DND-41 (cell line): ENCODE measurements around the gene TTC33.

ENCODE experiments used
- ATAC-seq: fragments of 200-7000 bp; cut with Tn5 transposase; 3 replicates; pipeline ENCODE4 v1.9.1; 2021; ENCODE audit warnings: low read depth; ENCODE audit not compliant: insufficient read depth
- DNase-seq: peaks from one replicate; pipeline ENCODE4 v3.0.0-alpha.2; 2020
- H2AFZ ChIP-seq: 2 replicates; pipeline ENCODE4 v1.6.0; 2012; ENCODE audit warnings: low read depth, low read length
- H3K27ac ChIP-seq: 2 replicates; pipeline ENCODE4 v1.5.1; 2012; ENCODE audit warnings: low read length, inconsistent platforms
- H3K27me3 ChIP-seq: fragments of 200-600 bp; sonication (generic); 2 replicates; pipeline ENCODE4 v1.6.0; 2012; ENCODE audit warnings: low read length, mild to moderate bottlenecking, inconsistent platforms; ENCODE audit not compliant: insufficient read depth, poor library complexity
- H3K36me3 ChIP-seq: 2 replicates; pipeline ENCODE4 v1.5.1; 2012; ENCODE audit warnings: low read length, inconsistent platforms; ENCODE audit not compliant: insufficient read depth
- H3K4me1 ChIP-seq: 2 replicates; pipeline ENCODE4 v1.5.1; 2012; ENCODE audit warnings: mild to moderate bottlenecking, low read length; ENCODE audit not compliant: insufficient read depth
- H3K4me2 ChIP-seq: 2 replicates; pipeline ENCODE4 v1.6.0; 2012; ENCODE audit warnings: mild to moderate bottlenecking, moderate library complexity, low read length, inconsistent platforms; ENCODE audit not compliant: insufficient read depth
- H3K4me3 ChIP-seq, 2 experiments: fragments of 200-600 bp in 1 of 2; shearing (Covaris generic) in 1 of 2; 2 replicates each; pipeline ENCODE4 v1.5.1; 2012 to 2016; ENCODE audit warnings: inconsistent platforms in 2 of 2, low read length in 2 of 2, mild to moderate bottlenecking in 2 of 2, low read depth in 1 of 2, moderate library complexity in 1 of 2
- H3K79me2 ChIP-seq: 2 replicates; pipeline ENCODE4 v1.6.0; 2012; ENCODE audit warnings: low read length, inconsistent platforms; ENCODE audit not compliant: insufficient read depth
- H3K9ac ChIP-seq: 2 replicates; pipeline ENCODE4 v1.6.0; 2012; ENCODE audit warnings: low read depth, mild to moderate bottlenecking, inconsistent platforms, low read length, moderate library complexity
- H3K9me3 ChIP-seq: 2 replicates; pipeline ENCODE4 v1.5.1; 2012; ENCODE audit warnings: low read length, moderate library complexity, mild to moderate bottlenecking, inconsistent platforms; ENCODE audit not compliant: insufficient read depth, severe bottlenecking
- H4K20me1 ChIP-seq: 2 replicates; pipeline ENCODE4 v1.6.0; 2012; ENCODE audit warnings: low read length; ENCODE audit not compliant: insufficient read depth
- EZH2 ChIP-seq: IDR thresholded peaks from 3 replicates; pipeline ENCODE4 v1.6.1; 2012; ENCODE audit warnings: borderline replicate concordance, low read depth, mild to moderate bottlenecking, moderate library complexity, low read length, inconsistent platforms; ENCODE audit not compliant: severe bottlenecking
- TF ChIP-seq, protein P1 (sequence below): IDR thresholded peaks from 2 replicates; pipeline ENCODE4 v1.5.1; 2012; ENCODE audit warnings: borderline replicate concordance, low read length, moderate library complexity, mild to moderate bottlenecking; ENCODE audit not compliant: poor library complexity, severe bottlenecking; ENCODE audit errors: extremely low read depth

TTC33 gene

GRCh38 chr5:40501711-40502444 is 253.9 kb downstream of the TTC33 start:
- TF ChIP-seq, protein P1, sequence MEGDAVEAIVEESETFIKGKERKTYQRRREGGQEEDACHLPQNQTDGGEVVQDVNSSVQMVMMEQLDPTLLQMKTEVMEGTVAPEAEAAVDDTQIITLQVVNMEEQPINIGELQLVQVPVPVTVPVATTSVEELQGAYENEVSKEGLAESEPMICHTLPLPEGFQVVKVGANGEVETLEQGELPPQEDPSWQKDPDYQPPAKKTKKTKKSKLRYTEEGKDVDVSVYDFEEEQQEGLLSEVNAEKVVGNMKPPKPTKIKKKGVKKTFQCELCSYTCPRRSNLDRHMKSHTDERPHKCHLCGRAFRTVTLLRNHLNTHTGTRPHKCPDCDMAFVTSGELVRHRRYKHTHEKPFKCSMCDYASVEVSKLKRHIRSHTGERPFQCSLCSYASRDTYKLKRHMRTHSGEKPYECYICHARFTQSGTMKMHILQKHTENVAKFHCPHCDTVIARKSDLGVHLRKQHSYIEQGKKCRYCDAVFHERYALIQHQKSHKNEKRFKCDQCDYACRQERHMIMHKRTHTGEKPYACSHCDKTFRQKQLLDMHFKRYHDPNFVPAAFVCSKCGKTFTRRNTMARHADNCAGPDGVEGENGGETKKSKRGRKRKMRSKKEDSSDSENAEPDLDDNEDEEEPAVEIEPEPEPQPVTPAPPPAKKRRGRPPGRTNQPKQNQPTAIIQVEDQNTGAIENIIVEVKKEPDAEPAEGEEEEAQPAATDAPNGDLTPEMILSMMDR, result no peak
- TF ChIP-seq EZH2, result no peak
- Histone ChIP-seq H3K4me2 (no peak overlapping the region), H3K4me1 (peaks cover 44% of the 10 kb centered on the region), H2AFZ (no peak overlapping the region), H3K27ac (no peak overlapping the region), H3K9ac (no peak overlapping the region), H3K4me3 (no peak overlapping the region), H4K20me1 (no peaks in the 10 kb centered on the region), H3K36me3 (no peaks in the 10 kb centered on the region), H3K79me2 (no peaks in the 10 kb centered on the region), H3K27me3 (no peaks in the 10 kb centered on the region), H3K9me3 (no peaks in the 10 kb centered on the region)
- DNase-seq (no peak), ATAC-seq (no peak)

DNA sequence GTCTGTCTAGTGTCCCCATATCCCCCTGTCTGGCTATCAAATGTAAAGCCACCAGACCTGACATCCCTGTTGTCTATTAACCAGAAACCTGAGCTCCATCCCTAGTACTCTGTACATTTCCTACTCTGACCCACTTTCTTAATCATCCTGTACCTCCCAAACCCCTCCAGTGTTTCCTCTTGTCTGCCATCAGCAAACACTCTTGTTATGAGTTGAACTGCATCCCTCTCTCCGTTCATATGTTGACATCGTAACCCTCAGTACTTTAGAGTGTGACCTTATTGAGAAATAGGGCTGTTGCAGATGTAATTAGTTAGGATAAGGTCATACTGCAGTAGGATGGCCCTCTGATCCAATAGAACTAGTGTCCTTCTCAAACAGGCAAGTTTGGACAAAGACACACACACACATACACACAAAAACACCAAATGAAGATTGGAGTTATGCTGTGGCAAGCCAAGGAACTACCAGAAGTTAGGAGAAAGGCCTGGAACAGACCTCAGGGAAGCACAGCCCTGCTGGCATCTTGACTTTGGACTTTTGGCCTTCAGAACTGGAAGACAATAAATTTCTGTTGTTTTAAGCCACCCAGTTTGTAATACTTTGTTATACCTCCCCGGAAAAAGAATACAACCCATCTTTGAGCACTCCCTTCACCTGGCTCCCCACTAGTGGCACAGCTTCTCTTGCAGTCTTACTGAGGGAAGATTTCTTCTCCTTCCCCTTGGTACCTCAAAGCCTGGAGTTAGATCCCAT is 256.1 kb downstream of the TTC33 start:
- H3K9ac ChIP-seq, result no peak overlapping the region
- no peaks in the 10 kb centered on the region for H4K20me1 ChIP-seq
- H3K4me1 ChIP-seq, result peaks cover 27% of the 10 kb centered on the region
- ATAC-seq, result 0 out of 3 replicates have a peak, but pooled peaks have one; percentile 11
- TF ChIP-seq, protein P1, result no peak
- no peak for TF ChIP-seq EZH2
- no peaks in the 10 kb centered on the region for H3K27me3 ChIP-seq
- no peaks in the 10 kb centered on the region for H3K9me3 ChIP-seq
- H3K4me3 ChIP-seq, result no peak overlapping the region
- no peak overlapping the region for H3K4me2 ChIP-seq
- peak overlapping the region; percentile 17; the same call in 1 of the 2 replicates for H2AFZ ChIP-seq
- H3K27ac ChIP-seq, result no peak overlapping the region
- no peaks in the 10 kb centered on the region for H3K36me3 ChIP-seq
- H3K79me2 ChIP-seq, result no peaks in the 10 kb centered on the region
- DNase-seq, result no peak

DNA sequence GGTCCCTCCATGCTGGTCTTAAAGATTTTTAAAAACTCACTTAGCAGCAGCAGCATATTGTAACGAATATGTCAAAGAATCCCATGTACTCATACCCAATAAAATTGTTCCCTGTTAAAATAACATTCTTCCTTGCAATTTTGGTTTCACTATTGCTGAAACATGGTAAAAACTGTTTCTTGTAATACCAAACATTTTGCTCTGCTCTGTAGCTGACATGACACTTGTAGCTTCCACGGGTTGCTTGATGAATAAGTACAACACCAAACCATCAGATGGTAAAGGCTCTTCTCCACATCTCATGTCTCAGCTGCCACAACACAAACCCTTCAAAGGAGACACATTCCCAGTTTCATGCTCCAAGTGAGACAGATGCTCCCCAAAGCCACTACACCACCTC is 256.8 kb downstream of the TTC33 start:
- no peak overlapping the region for H3K9ac ChIP-seq
- H3K27ac ChIP-seq, result no peak overlapping the region

More for the DNA sequence above, 256.8 kb downstream of the TTC33 start:
- no peaks in the 10 kb centered on the region for H3K27me3 ChIP-seq
- no peaks in the 10 kb centered on the region for H3K9me3 ChIP-seq
- H2AFZ ChIP-seq, result peak overlapping the region; percentile 17; the same call in 1 of the 2 replicates
- ATAC-seq, result 0 out of 3 replicates have a peak, but pooled peaks have one; percentile 15
- H3K4me3 ChIP-seq, result no peak overlapping the region
- TF ChIP-seq EZH2, result no peak
- TF ChIP-seq, protein P1, result no peak
- H3K4me2 ChIP-seq, result no peak overlapping the region
- no peak for DNase-seq
- no peaks in the 10 kb centered on the region for H3K79me2 ChIP-seq
- H3K36me3 ChIP-seq, result no peaks in the 10 kb centered on the region
- no peaks in the 10 kb centered on the region for H4K20me1 ChIP-seq
- H3K4me1 ChIP-seq, result peaks cover 22% of the 10 kb centered on the region
